Smooth muscle cell of the umbilical artery (primary cell): Measurements from ENCODE around the gene CACNG1. TPM values are rescaled to one million over a fixed set of nuclear protein-coding genes. Genes with fewer than 3 reads are reported as not detected.

Source experiments
- total RNA-seq: library from RNA; depleted of rRNA; stranded (reverse); fragments of >200 nt; gene quantifications from 2 replicates; pipeline ENCODE4 v1.2.3, GENCODE V29; 2014

The CACNG1 gene, protein sequence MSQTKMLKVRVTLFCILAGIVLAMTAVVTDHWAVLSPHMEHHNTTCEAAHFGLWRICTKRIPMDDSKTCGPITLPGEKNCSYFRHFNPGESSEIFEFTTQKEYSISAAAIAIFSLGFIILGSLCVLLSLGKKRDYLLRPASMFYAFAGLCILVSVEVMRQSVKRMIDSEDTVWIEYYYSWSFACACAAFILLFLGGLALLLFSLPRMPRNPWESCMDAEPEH
- not detected in 2 replicates for total RNA-seq

GRCh38 chr17:67044016-67044772, at the start of gene CACNG1:
Gene CACNG1 (plus strand): TSS chr17:67044554. CDS start chr17:67044661, 107 bp downstream.

Other genes starting within 250 kb of the CACNG1 start
- not detected in 2 replicates for gene CACNG5, start 209.4 kb upstream of the CACNG1 start, total RNA-seq
- not detected in 2 replicates for gene CACNG4, start 79.8 kb upstream of the CACNG1 start, total RNA-seq
- 84.8 and 95.3 TPM in 2 replicates for gene HELZ, start 200.6 kb downstream of the CACNG1 start, total RNA-seq